ENCODE data around the gene TRIM28. TPM values are rescaled to one million over a fixed set of nuclear protein-coding genes. Genes with fewer than 3 reads are reported as not detected.

TRIM28 gene
- total RNA-seq = 274 TPM

DNA sequence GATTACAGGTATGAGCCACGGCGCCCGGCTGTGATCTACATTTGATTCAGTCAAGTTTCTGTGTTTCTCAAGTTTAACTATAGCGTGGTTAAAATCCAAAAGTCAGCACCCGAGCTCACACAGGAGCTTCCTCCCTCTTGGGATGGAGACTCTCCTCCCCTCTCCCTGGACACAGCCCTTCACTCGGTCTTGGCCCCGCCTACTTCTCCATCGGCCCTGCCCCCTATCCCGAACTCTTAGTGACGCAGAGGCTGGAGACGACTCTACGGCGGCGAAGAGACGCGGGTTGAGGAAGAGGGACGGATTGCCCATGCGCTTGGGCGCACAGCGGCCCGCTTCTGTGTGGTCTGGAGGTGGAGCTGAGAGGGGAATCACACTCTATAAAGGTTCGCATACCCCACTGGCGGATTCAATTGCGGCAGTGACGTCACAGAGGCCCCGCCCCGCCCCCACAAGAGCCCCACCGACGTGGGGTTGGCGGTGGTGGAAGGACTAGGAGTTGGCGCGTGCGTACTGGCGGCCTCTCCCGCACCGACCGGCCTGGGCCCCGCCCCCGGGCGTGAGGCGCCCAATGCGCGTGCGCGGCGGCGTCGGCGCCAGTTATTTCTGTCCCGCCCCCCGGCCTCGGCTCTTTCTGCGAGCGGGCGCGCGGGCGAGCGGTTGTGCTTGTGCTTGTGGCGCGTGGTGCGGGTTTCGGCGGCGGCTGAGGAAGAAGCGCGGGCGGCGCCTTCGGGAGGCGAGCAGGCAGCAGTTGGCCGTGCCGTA is at the start of gene TRIM28:
Gene TRIM28 (plus strand): TSS at position 239 of the 765 bp plus-strand sequence. CDS start 694 bp downstream, outside the sequence.
- Histone ChIP-seq H3K36me3 (peaks cover 0 to 26% of the 10 kb centered on the region in 2 donors), H3K27me3 (no peaks in the 10 kb centered on the region), H3K27ac (peak within 1 kb of the TSS; percentile 96), H3K4me3 (peak within 1 kb of the TSS; percentile 94 to 99), H3K4me1 (peaks cover 34% of the 10 kb centered on the region), H3K9me3 (no peaks in the 10 kb centered on the region)
- TF ChIP-seq, protein P1, sequence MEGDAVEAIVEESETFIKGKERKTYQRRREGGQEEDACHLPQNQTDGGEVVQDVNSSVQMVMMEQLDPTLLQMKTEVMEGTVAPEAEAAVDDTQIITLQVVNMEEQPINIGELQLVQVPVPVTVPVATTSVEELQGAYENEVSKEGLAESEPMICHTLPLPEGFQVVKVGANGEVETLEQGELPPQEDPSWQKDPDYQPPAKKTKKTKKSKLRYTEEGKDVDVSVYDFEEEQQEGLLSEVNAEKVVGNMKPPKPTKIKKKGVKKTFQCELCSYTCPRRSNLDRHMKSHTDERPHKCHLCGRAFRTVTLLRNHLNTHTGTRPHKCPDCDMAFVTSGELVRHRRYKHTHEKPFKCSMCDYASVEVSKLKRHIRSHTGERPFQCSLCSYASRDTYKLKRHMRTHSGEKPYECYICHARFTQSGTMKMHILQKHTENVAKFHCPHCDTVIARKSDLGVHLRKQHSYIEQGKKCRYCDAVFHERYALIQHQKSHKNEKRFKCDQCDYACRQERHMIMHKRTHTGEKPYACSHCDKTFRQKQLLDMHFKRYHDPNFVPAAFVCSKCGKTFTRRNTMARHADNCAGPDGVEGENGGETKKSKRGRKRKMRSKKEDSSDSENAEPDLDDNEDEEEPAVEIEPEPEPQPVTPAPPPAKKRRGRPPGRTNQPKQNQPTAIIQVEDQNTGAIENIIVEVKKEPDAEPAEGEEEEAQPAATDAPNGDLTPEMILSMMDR (IDR thresholded peaks at IDR 0.05) = no peak
- TF ChIP-seq POLR2A (IDR thresholded peaks at IDR 0.05) (peak; percentile 75 to 98), POLR2AphosphoS5 (IDR thresholded peaks at IDR 0.05; ENCODE audit: insufficient read depth in 1 of 2, low read depth in 1 of 2) (peak; percentile 90 to 98)
- intact Hi-C loops (cut with DNase I) = no loop called here
- peak in 1 of 2 donors; percentile 99 for DNase-seq (ENCODE audit: extremely low spot score in 2 of 2)

GRCh38 chr19:58497634-58498170 is 46.2 kb upstream of the TRIM28 start:
- H3K27me3 ChIP-seq = no peaks in the 10 kb centered on the region
- TF ChIP-seq POLR2AphosphoS5 (IDR thresholded peaks at IDR 0.05; ENCODE audit: insufficient read depth in 1 of 2, low read depth in 1 of 2) = no peak
- TF ChIP-seq, protein P1 (IDR thresholded peaks at IDR 0.05) = no peak
- no peak for TF ChIP-seq POLR2A (IDR thresholded peaks at IDR 0.05)
- H3K4me3 ChIP-seq = no peak overlapping the region
- H3K27ac ChIP-seq = no peak overlapping the region
- no peaks in the 10 kb centered on the region for H3K9me3 ChIP-seq
- no peak for DNase-seq (ENCODE audit: extremely low spot score in 2 of 2)
- no peaks in the 10 kb centered on the region for H3K36me3 ChIP-seq
- intact Hi-C loops (cut with DNase I) = no loop called here
- H3K4me1 ChIP-seq = peaks cover 28% of the 10 kb centered on the region

DNA sequence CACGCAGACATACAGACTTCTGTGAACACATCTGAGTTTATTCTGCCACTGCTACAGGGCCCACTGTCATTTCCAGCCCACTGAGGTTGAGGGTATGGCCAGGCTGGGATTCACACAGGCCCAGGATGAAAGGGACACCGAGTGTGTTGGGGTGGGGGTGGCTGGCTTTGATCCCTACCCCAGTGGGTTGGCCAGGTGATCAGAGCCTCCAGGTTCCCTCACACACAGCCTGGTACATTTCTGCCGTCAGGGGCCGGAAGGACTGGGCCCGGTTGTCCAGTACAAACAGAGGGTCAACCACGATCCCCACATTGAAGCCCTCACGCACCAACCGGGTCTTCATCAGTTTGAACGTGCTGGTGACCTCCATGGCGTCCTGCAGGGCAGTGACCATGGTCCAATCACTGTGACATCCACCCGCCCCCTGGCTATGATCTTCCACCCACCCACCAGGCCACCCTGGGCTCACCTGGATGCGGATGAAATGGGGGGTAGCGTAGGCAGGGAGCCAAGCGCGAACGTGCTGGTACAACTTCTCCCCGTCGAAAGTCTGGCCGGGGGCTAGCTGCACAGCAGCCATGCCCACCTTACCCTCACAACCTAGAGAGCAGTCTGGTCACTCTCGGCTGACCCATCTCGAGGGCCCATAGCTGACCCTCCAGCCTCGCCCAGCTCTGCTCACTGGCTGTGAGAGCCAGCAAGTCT is 45.4 kb upstream of the TRIM28 start:
- H3K27me3 ChIP-seq = no peaks in the 10 kb centered on the region
- peaks cover 28% of the 10 kb centered on the region for H3K4me1 ChIP-seq
- no peak overlapping the region for H3K27ac ChIP-seq
- TF ChIP-seq, protein P1 (IDR thresholded peaks at IDR 0.05) = no peak
- no peak for TF ChIP-seq POLR2AphosphoS5 (IDR thresholded peaks at IDR 0.05; ENCODE audit: insufficient read depth in 1 of 2, low read depth in 1 of 2)
- TF ChIP-seq POLR2A (IDR thresholded peaks at IDR 0.05) = no peak
- no peaks in the 10 kb centered on the region for H3K9me3 ChIP-seq
- intact Hi-C loops (cut with DNase I) = no loop called here
- no peaks in the 10 kb centered on the region for H3K36me3 ChIP-seq
- H3K4me3 ChIP-seq = peak overlapping the region; percentile 51 to 75
- DNase-seq (ENCODE audit: extremely low spot score in 2 of 2) = no peak

DNA sequence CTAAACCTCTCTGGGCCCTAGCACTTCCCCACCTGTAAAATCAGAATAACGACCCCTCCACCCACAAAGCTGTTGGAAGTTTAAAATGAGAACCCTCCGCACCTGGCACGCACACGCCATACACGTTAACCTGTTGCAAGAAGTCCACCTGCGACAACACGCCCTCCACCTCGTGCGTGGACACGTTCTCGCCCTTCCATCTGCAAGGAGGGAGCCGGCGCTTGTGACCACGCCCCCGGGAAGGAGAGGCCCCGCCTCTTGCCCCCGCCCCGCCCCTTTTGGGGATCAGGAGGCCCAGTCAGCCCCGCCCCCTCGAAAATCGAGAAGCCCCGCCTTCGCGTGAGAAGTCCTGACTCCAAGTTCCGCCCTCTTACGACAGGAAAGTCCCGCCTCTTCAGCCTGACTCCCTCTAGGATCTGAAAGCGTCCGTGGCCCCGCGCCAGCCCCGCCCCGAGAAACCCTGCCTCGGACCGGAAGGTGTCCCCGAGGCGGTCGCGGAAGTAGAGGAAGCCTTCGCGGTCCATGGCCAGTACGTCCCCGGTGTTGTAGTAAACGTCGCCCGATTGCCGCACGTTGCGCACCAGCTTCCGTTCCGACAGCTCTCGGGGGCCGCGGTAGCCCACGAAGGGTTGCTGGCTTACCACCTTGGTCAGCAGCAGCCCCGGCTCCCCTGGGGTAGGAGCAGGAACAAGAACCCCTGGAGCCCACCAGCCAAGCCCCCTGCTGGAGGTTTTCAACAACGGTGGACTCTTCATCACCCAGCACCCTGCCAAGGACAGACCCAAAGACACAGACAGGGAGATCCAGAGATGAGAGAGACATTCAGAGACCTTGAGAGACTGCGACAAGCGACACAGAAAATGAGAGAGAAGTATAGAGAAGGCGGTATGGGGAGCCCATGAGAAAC is 44.6 kb upstream of the TRIM28 start:
- intact Hi-C loops (cut with DNase I) = no loop called here
- Histone ChIP-seq H3K4me1 (peaks cover 28% of the 10 kb centered on the region), H3K4me3 (peak overlapping the region; percentile 51 to 75), H3K36me3 (no peaks in the 10 kb centered on the region), H3K27ac (peak overlapping the region; percentile 59), H3K27me3 (no peaks in the 10 kb centered on the region), H3K9me3 (no peaks in the 10 kb centered on the region)
- TF ChIP-seq, protein P1 (IDR thresholded peaks at IDR 0.05) = peak in 1 of 3 experiments; percentile 2
- peak in 1 of 2 donors; percentile 23 for TF ChIP-seq POLR2A (IDR thresholded peaks at IDR 0.05)
- peak; percentile 87 to 95 for TF ChIP-seq POLR2AphosphoS5 (IDR thresholded peaks at IDR 0.05; ENCODE audit: insufficient read depth in 1 of 2, low read depth in 1 of 2)
- DNase-seq (ENCODE audit: extremely low spot score in 2 of 2) = peak in 1 of 2 donors; percentile 99
